A549 (cell line): ENCODE data around the gene ZNF282. TPM values are rescaled to one million over a fixed set of nuclear protein-coding genes. Genes with fewer than 3 reads are reported as not detected.

Experiments used
- ATAC-seq, 2 experiments: fragments of 200-7000 bp in 1 of 2; fragments of >200 bp in 1 of 2; cut with Nextera tagmentation in 1 of 2; cut with Tn5 transposase in 1 of 2; 3 replicates each; pipeline versions ENCODE4 v1.8.0 to v1.9.1; 2018 to 2020; ENCODE audit warnings: mild to moderate bottlenecking in 1 of 2, moderate library complexity in 1 of 2
- CTCF ChIA-PET: fragments of 300-600 bp; sonication (Branson Sonifier 250); formaldehyde crosslinking; extraction: SDS; loops from one replicate; lab custom pipeline; 2021; ENCODE audit warnings: antibody characterized with exemption, inconsistent platforms; lab: Yijun Ruan, JAX
- POLR2A ChIA-PET: fragments of 350-600 bp; formaldehyde crosslinking; extraction: SDS; loops from one replicate; lab custom pipeline; 2021; ENCODE audit warnings: antibody characterized with exemption, inconsistent platforms; lab: Yijun Ruan, JAX
- DNase-seq, 2 experiments: peaks; one replicate each; pipeline versions ENCODE4 v3.0.0 to v3.0.0-alpha.2; 2011 to 2016; ENCODE audit warnings: low read depth in 1 of 2, low spot score in 1 of 2
- FAIRE-seq: peaks from 2 replicates; lab custom pipeline; 2011; peaks lifted over from hg19 to GRCh38; lab: Jason Lieb, UNC
- H3K27ac ChIP-seq, 2 experiments: fragments of >200 bp; sonication (Bioruptor Twin); formaldehyde crosslinking; 3 replicates each; pipeline ENCODE4 v1.5.1; 2016 to 2017
- H3K4me1 ChIP-seq: fragments of >200 bp; sonication (Bioruptor Twin); formaldehyde crosslinking; 3 replicates; pipeline ENCODE4 v1.6.1; 2016
- H3K4me2 ChIP-seq: fragments of >200 bp; sonication (Bioruptor Twin); formaldehyde crosslinking; 3 replicates; pipeline ENCODE4 v1.6.1; 2016
- H3K4me3 ChIP-seq: fragments of >200 bp; sonication (Bioruptor Twin); formaldehyde crosslinking; 3 replicates; pipeline ENCODE4 v1.5.1; 2016
- H3K9me3 ChIP-seq: fragments of >200 bp; sonication (Bioruptor Twin); formaldehyde crosslinking; 3 replicates; pipeline ENCODE4 v1.6.1; 2016
- BHLHE40 ChIP-seq: IDR thresholded peaks from 2 replicates; pipeline ENCODE4 v1.6.1; 2012; ENCODE audit warnings: low read depth, low read length, inconsistent platforms
- CHD2 ChIP-seq: fragments of 150-350 bp; IDR thresholded peaks from 2 replicates; pipeline ENCODE4 v1.6.1; 2014; ENCODE audit warnings: low read length; ENCODE audit not compliant: partially characterized antibody
- ELK1 ChIP-seq: fragments of 150-350 bp; IDR thresholded peaks from 2 replicates; pipeline ENCODE4 v1.6.1; 2014; ENCODE audit warnings: low read depth, mild to moderate bottlenecking, low read length
- ESRRA ChIP-seq: fragments of 150-350 bp; IDR thresholded peaks from 2 replicates; pipeline ENCODE4 v1.6.1; 2014; ENCODE audit warnings: mild to moderate bottlenecking, low read length, borderline replicate concordance
- HEYL ChIP-seq: fragments of 250-450 bp; sonication (Bioruptor Pico); IDR thresholded peaks from 2 replicates; pipeline ENCODE4 v1.8.0; 2021; ENCODE audit warnings: mild to moderate bottlenecking, moderate library complexity
- KDM1A ChIP-seq: fragments of 200-600 bp; sonication (generic); IDR thresholded peaks from 2 replicates; pipeline ENCODE4 v1.6.1; 2016; ENCODE audit warnings: low read depth, mild to moderate bottlenecking
- KDM5A ChIP-seq: fragments of 200-600 bp; sonication (generic); IDR thresholded peaks from 2 replicates; pipeline ENCODE4 v1.6.1; 2016; ENCODE audit warnings: antibody characterized with exemption, mild to moderate bottlenecking
- MAZ ChIP-seq: fragments of 150-350 bp; IDR thresholded peaks from 2 replicates; pipeline ENCODE4 v1.6.1; 2014; ENCODE audit warnings: antibody characterized with exemption, low read depth, low read length, borderline replicate concordance
- MYC ChIP-seq: IDR thresholded peaks from 2 replicates; pipeline ENCODE4 v1.6.1; 2012; ENCODE audit warnings: mild to moderate bottlenecking, inconsistent platforms, low read length, improper control_type of control experiment, borderline replicate concordance
- NPAS2 ChIP-seq: fragments of 250-450 bp; sonication (Bioruptor Pico); IDR thresholded peaks from 2 replicates; pipeline ENCODE4 v1.8.0; 2022; ENCODE audit warnings: mild to moderate bottlenecking, moderate library complexity, borderline replicate concordance
- RFX5 ChIP-seq: fragments of 450-650 bp; IDR thresholded peaks from 2 replicates; pipeline ENCODE4 v1.7.1; 2014; ENCODE audit warnings: antibody characterized with exemption, mild to moderate bottlenecking, moderate library complexity
- RNF2 ChIP-seq: fragments of 200-600 bp; sonication (generic); IDR thresholded peaks from 2 replicates; pipeline ENCODE4 v1.6.1; 2016; ENCODE audit warnings: low read depth, mild to moderate bottlenecking, antibody characterized with exemption, moderate library complexity, borderline replicate concordance
- SMC3 ChIP-seq: fragments of >200 bp; sonication (Bioruptor Twin); formaldehyde crosslinking; IDR thresholded peaks from 3 replicates; pipeline ENCODE4 v1.6.1; 2018; ENCODE audit warnings: inconsistent platforms
- SREBF2 ChIP-seq: fragments of 450-650 bp; IDR thresholded peaks from 2 replicates; pipeline ENCODE4 v1.6.1; 2014; ENCODE audit warnings: mild to moderate bottlenecking, moderate library complexity
- USF2 ChIP-seq: fragments of 450-650 bp; IDR thresholded peaks from 2 replicates; pipeline ENCODE4 v1.6.1; 2014; ENCODE audit warnings: antibody characterized with exemption
- ZC3H11A ChIP-seq: fragments of 450-650 bp; IDR thresholded peaks from 2 replicates; pipeline ENCODE4 v1.6.1; 2014; ENCODE audit warnings: antibody characterized with exemption, mild to moderate bottlenecking
- ZSCAN20 ChIP-seq: fragments of 250-450 bp; sonication (Bioruptor Pico); IDR thresholded peaks from 2 replicates; pipeline ENCODE4 v1.8.0; 2022; ENCODE audit warnings: mild to moderate bottlenecking, moderate library complexity
- polyA plus RNA-seq, 4 experiments: library from polyadenylated mRNA; depleted of rRNA in 3 of 4; stranded (reverse); fragments of >200 nt; fragmentation: RNase III in 1 of 4; extraction: RNeasy Plus Mini Kit Qiagen cat#74134 plus additional on column Dnase treatment in 1 of 4; gene quantifications; 2 replicates in 3 of 4; 3 replicates in 1 of 4; pipeline ENCODE4 v1.2.3, GENCODE V29; 2011 to 2017
- TF ChIP-seq, protein P1 (sequence below): fragments of 200-600 bp; sonication (generic); IDR thresholded peaks from 2 replicates; pipeline ENCODE4 v1.6.1; 2016; ENCODE audit warnings: antibody characterized with exemption, mild to moderate bottlenecking, moderate library complexity
- TF ChIP-seq, protein P2 (sequence below): fragments of >200 bp; sonication (Bioruptor Twin); formaldehyde crosslinking; IDR thresholded peaks from 3 replicates; pipeline ENCODE4 v1.6.1; 2016
- TF ChIP-seq, protein P3 (sequence below): fragments of 250-450 bp; sonication (Bioruptor Pico); IDR thresholded peaks from 2 replicates; pipeline ENCODE4 v1.5.0; 2020; ENCODE audit warnings: low read depth, mild to moderate bottlenecking, moderate library complexity

The ZNF282 gene
- polyA plus RNA-seq, 2 of the 4 experiments (the other 2 are of a cell fraction) = 11.9 to 18.4 TPM

GRCh38 chr7:149180722-149181449, 14.5 kb upstream of the ZNF282 start:
- FAIRE-seq (no peak), DNase-seq (no peak), ATAC-seq (no peak)
- ChIA-PET POLR2A (no interaction called here), CTCF (interaction anchor here (1.2 to 1.8 kb wide), 2 partner anchors 15 to 34 kb away, joined by 5 to 8 read pairs; partner anchors contain the start of genes ZNF282 and ZNF398)
- Histone ChIP-seq H3K9me3 (no peaks in the 10 kb centered on the region), H3K4me1 (no peaks in the 10 kb centered on the region), H3K4me3 (no peak overlapping the region), H3K4me2 (no peak overlapping the region), H3K27ac (no peak overlapping the region)
- TF ChIP-seq, protein P1, sequence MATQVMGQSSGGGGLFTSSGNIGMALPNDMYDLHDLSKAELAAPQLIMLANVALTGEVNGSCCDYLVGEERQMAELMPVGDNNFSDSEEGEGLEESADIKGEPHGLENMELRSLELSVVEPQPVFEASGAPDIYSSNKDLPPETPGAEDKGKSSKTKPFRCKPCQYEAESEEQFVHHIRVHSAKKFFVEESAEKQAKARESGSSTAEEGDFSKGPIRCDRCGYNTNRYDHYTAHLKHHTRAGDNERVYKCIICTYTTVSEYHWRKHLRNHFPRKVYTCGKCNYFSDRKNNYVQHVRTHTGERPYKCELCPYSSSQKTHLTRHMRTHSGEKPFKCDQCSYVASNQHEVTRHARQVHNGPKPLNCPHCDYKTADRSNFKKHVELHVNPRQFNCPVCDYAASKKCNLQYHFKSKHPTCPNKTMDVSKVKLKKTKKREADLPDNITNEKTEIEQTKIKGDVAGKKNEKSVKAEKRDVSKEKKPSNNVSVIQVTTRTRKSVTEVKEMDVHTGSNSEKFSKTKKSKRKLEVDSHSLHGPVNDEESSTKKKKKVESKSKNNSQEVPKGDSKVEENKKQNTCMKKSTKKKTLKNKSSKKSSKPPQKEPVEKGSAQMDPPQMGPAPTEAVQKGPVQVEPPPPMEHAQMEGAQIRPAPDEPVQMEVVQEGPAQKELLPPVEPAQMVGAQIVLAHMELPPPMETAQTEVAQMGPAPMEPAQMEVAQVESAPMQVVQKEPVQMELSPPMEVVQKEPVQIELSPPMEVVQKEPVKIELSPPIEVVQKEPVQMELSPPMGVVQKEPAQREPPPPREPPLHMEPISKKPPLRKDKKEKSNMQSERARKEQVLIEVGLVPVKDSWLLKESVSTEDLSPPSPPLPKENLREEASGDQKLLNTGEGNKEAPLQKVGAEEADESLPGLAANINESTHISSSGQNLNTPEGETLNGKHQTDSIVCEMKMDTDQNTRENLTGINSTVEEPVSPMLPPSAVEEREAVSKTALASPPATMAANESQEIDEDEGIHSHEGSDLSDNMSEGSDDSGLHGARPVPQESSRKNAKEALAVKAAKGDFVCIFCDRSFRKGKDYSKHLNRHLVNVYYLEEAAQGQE = no peak
- TF ChIP-seq ELK1 = no peak
- no peak for TF ChIP-seq MYC
- no peak for TF ChIP-seq USF2
- no peak for TF ChIP-seq KDM1A
- TF ChIP-seq MAZ = no peak
- TF ChIP-seq, protein P2, sequence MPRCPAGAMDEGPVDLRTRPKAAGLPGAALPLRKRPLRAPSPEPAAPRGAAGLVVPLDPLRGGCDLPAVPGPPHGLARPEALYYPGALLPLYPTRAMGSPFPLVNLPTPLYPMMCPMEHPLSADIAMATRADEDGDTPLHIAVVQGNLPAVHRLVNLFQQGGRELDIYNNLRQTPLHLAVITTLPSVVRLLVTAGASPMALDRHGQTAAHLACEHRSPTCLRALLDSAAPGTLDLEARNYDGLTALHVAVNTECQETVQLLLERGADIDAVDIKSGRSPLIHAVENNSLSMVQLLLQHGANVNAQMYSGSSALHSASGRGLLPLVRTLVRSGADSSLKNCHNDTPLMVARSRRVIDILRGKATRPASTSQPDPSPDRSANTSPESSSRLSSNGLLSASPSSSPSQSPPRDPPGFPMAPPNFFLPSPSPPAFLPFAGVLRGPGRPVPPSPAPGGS = no peak
- TF ChIP-seq, protein P3, sequence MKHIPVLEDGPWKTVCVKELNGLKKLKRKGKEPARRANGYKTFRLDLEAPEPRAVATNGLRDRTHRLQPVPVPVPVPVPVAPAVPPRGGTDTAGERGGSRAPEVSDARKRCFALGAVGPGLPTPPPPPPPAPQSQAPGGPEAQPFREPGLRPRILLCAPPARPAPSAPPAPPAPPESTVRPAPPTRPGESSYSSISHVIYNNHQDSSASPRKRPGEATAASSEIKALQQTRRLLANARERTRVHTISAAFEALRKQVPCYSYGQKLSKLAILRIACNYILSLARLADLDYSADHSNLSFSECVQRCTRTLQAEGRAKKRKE (CRISPR knock-in tag) = no peak
- no peak for TF ChIP-seq RNF2
- TF ChIP-seq ZSCAN20 (CRISPR knock-in tag) = no peak
- no peak for TF ChIP-seq HEYL (CRISPR knock-in tag)
- no peak for TF ChIP-seq ZC3H11A

- Histone ChIP-seq H3K9me3 (no peaks in the 10 kb centered on the region), H3K4me2 (no peak overlapping the region), H3K4me3 (no peak overlapping the region), H3K27ac (no peak overlapping the region), H3K4me1 (no peaks in the 10 kb centered on the region)
- TF ChIP-seq MYC = no peak
- no peak for TF ChIP-seq SMC3
- TF ChIP-seq BHLHE40 = no peak
- TF ChIP-seq RFX5 = no peak
- no peak for TF ChIP-seq ESRRA
- TF ChIP-seq ZC3H11A = no peak
- no peak for TF ChIP-seq NPAS2
- TF ChIP-seq, protein P1 = no peak
- no peak for TF ChIP-seq CHD2
- TF ChIP-seq USF2 = no peak
- no peak for TF ChIP-seq SREBF2
- TF ChIP-seq KDM5A = no peak
- TF ChIP-seq, protein P2 = no peak
- no peak for DNase-seq
- ChIA-PET POLR2A (no interaction called here), CTCF (interaction anchor here (1.2 kb wide), 1 partner anchor 14 kb away, joined by 5 read pairs; the partner anchor contains the start of gene ZNF282)
- no peak for FAIRE-seq
- no peak for ATAC-seq
These were observed 13.9 kb upstream of the ZNF282 start for GRCh38 chr7:149181450-149181790.
